Measurements from ENCODE around the gene CAPN1. TPM values are rescaled to one million over a fixed set of nuclear protein-coding genes. Genes with fewer than 3 reads are reported as not detected.

CAPN1 gene
- total and polyA plus RNA-seq, 2 experiments from 2014 or later = 131 to 156 TPM

- no peak for DNase-seq (ENCODE audit: low read depth in 1 of 2, low spot score in 1 of 2)
- Histone ChIP-seq H3K4me1 (ENCODE audit: low read depth) (no peaks in the 10 kb centered on the region), H3K4me3 (no peak overlapping the region), H3K36me3 (no peaks in the 10 kb centered on the region), H3K27ac (no peak overlapping the region), H3K27me3 (no peaks in the 10 kb centered on the region), H3K9me3 (ENCODE audit: low read depth) (no peaks in the 10 kb centered on the region)
- TF ChIP-seq CTCF (IDR thresholded peaks at IDR 0.05; ENCODE audit: low read depth, low read length) = no peak
Measured at GRCh38 chr11:65156926-65157325, 24.8 kb upstream of the CAPN1 start.

GRCh38 chr11:65157336-65157735, 24.4 kb upstream of the CAPN1 start:
- Histone ChIP-seq H3K4me3 (no peak overlapping the region), H3K4me1 (ENCODE audit: low read depth) (no peaks in the 10 kb centered on the region), H3K27ac (no peak overlapping the region), H3K9me3 (ENCODE audit: low read depth) (no peaks in the 10 kb centered on the region), H3K27me3 (no peaks in the 10 kb centered on the region), H3K36me3 (no peaks in the 10 kb centered on the region)
- DNase-seq (ENCODE audit: low read depth in 1 of 2, low spot score in 1 of 2) = no peak
- no peak for TF ChIP-seq CTCF (IDR thresholded peaks at IDR 0.05; ENCODE audit: low read depth, low read length)

GRCh38 chr11:65159012-65159411, 22.7 kb upstream of the CAPN1 start:
- no peaks in the 10 kb centered on the region for H3K36me3 ChIP-seq
- no peak for TF ChIP-seq CTCF (IDR thresholded peaks at IDR 0.05; ENCODE audit: low read depth, low read length)
- H3K9me3 ChIP-seq (ENCODE audit: low read depth) = no peaks in the 10 kb centered on the region
- H3K27me3 ChIP-seq = no peaks in the 10 kb centered on the region
- H3K4me1 ChIP-seq (ENCODE audit: low read depth) = no peaks in the 10 kb centered on the region
- H3K27ac ChIP-seq = no peak overlapping the region
- no peak for DNase-seq (ENCODE audit: low read depth in 1 of 2, low spot score in 1 of 2)
- H3K4me3 ChIP-seq = no peak overlapping the region

GRCh38 chr11:65160643-65161042, 21.1 kb upstream of the CAPN1 start:
- H3K9me3 ChIP-seq (ENCODE audit: low read depth) = no peaks in the 10 kb centered on the region
- no peak overlapping the region for H3K4me3 ChIP-seq
- no peak for TF ChIP-seq CTCF (IDR thresholded peaks at IDR 0.05; ENCODE audit: low read depth, low read length)
- no peaks in the 10 kb centered on the region for H3K4me1 ChIP-seq (ENCODE audit: low read depth)
- no peaks in the 10 kb centered on the region for H3K36me3 ChIP-seq
- H3K27ac ChIP-seq = no peak overlapping the region
- no peaks in the 10 kb centered on the region for H3K27me3 ChIP-seq
- no peak for DNase-seq (ENCODE audit: low read depth in 1 of 2, low spot score in 1 of 2)

GRCh38 chr11:65163684-65164083, 18.0 kb upstream of the CAPN1 start:
- no peaks in the 10 kb centered on the region for H3K36me3 ChIP-seq
- no peaks in the 10 kb centered on the region for H3K9me3 ChIP-seq (ENCODE audit: low read depth)
- no peak for DNase-seq (ENCODE audit: low read depth in 1 of 2, low spot score in 1 of 2)
- no peak overlapping the region for H3K27ac ChIP-seq
- no peak overlapping the region for H3K4me3 ChIP-seq
- H3K4me1 ChIP-seq (ENCODE audit: low read depth) = no peaks in the 10 kb centered on the region
- TF ChIP-seq CTCF (IDR thresholded peaks at IDR 0.05; ENCODE audit: low read depth, low read length) = no peak
- H3K27me3 ChIP-seq = no peaks in the 10 kb centered on the region
